Type B pancreatic cell (in vitro differentiated cells): ENCODE results near the gene ATP2C1. TPM values are rescaled to one million over a fixed set of nuclear protein-coding genes. Genes with fewer than 3 reads are reported as not detected.

Source experiments
- DNase-seq: peaks from one replicate; pipeline ENCODE4 v3.0.0; 2021; ENCODE audit warnings: mixed read lengths; ENCODE audit not compliant: unreplicated experiment; ENCODE audit errors: extremely low spot score
- H3K27ac Mint-ChIP-seq: 2 replicates; pipeline ENCODE4 v1.8.0; 2021; ENCODE audit warnings: mild to moderate bottlenecking, mixed read lengths
- H3K27me3 Mint-ChIP-seq: 2 replicates; pipeline ENCODE4 v1.8.0; 2021; ENCODE audit warnings: mixed read lengths
- H3K36me3 Mint-ChIP-seq: 2 replicates; pipeline ENCODE4 v1.8.0; 2021; ENCODE audit warnings: mixed read lengths
- H3K4me1 Mint-ChIP-seq: one replicate; pipeline ENCODE4 v1.8.0; 2021; ENCODE audit warnings: mixed read lengths; ENCODE audit not compliant: unreplicated experiment
- H3K4me3 Mint-ChIP-seq: 2 replicates; pipeline ENCODE4 v1.8.0; 2021; ENCODE audit warnings: mild to moderate bottlenecking, mixed read lengths
- H3K9me3 Mint-ChIP-seq: 2 replicates; pipeline ENCODE4 v1.8.0; 2021; ENCODE audit warnings: mixed read lengths
- total RNA-seq: library from RNA; stranded (reverse); gene quantifications from 2 replicates; pipeline ENCODE4 v1.2.1, GENCODE V29; 2021; ENCODE audit warnings: low replicate concordance
- TF ChIP-seq, protein P1 (sequence below): fragments of 200-600 bp; sonication (generic); conservative IDR thresholded peaks from 2 replicates; pipeline ENCODE4 v1.5.0; 2021; ENCODE audit warnings: antibody characterized with exemption, mild to moderate bottlenecking

ATP2C1 gene
- total RNA-seq, 1 donor from 2014 or later = 81.0 TPM

DNA sequence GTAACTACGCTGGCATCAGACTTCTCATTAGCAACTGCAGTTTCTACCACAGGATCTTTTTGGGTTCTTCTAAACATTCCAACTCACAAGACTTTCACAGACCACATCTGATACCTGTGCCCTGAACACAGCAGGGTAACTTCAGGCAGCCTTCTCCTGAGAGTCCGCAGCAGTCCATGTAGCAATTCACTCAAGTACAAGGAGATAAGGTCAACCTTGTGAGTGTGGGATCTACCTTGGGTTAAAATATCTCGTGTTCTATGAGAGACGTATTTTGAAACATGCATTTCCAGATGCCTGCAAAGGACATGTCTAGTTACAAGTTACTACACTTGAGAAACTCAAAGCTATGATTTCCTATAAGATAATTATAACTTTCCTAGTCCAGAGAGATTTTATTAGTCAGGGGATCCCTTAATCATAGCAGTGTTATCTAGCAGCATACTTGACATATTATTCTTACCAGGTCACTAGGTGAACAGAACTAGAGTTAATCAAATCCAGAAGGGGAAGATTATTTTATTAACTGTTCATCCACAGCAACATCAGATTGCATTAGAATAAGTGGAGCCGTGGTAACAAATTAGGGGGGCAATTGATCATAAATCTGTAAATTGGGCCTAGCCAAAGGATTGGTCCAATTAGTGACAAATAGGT is 66.4 kb downstream of the ATP2C1 start:
- Mint-ChIP-seq H3K4me1 (no peaks in the 10 kb centered on the region), H3K9me3 (no peaks in the 10 kb centered on the region), H3K27ac (no peak overlapping the region), H3K4me3 (no peak overlapping the region), H3K36me3 (peaks cover 44% of the 10 kb centered on the region), H3K27me3 (no peaks in the 10 kb centered on the region)
- DNase-seq = no peak
- TF ChIP-seq, protein P1, sequence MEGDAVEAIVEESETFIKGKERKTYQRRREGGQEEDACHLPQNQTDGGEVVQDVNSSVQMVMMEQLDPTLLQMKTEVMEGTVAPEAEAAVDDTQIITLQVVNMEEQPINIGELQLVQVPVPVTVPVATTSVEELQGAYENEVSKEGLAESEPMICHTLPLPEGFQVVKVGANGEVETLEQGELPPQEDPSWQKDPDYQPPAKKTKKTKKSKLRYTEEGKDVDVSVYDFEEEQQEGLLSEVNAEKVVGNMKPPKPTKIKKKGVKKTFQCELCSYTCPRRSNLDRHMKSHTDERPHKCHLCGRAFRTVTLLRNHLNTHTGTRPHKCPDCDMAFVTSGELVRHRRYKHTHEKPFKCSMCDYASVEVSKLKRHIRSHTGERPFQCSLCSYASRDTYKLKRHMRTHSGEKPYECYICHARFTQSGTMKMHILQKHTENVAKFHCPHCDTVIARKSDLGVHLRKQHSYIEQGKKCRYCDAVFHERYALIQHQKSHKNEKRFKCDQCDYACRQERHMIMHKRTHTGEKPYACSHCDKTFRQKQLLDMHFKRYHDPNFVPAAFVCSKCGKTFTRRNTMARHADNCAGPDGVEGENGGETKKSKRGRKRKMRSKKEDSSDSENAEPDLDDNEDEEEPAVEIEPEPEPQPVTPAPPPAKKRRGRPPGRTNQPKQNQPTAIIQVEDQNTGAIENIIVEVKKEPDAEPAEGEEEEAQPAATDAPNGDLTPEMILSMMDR = no peak

DNA sequence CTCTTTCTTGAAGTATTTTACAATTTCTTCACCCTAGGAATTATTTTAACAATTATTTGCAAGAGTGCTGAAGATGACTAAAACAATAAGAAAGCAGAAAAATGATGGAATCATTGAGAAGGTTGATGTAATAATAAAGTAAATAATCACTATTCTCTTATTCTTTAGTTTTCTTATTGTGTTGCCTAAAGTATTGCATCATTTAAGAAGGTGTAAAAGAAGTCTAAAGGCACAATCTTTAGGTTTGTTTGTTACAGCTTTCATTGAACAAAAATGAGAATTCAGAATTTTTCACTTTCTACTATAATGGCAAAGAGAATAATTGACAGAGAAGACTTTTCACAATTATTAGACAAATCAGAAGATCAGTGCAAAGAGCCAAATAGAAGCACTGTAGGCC is 67.6 kb downstream of the ATP2C1 start:
- no peak for DNase-seq
- Mint-ChIP-seq H3K27me3 (no peaks in the 10 kb centered on the region), H3K4me1 (no peaks in the 10 kb centered on the region), H3K27ac (no peak overlapping the region), H3K36me3 (peaks cover 47% of the 10 kb centered on the region), H3K4me3 (no peak overlapping the region), H3K9me3 (no peaks in the 10 kb centered on the region)
- TF ChIP-seq, protein P1 = no peak

DNA sequence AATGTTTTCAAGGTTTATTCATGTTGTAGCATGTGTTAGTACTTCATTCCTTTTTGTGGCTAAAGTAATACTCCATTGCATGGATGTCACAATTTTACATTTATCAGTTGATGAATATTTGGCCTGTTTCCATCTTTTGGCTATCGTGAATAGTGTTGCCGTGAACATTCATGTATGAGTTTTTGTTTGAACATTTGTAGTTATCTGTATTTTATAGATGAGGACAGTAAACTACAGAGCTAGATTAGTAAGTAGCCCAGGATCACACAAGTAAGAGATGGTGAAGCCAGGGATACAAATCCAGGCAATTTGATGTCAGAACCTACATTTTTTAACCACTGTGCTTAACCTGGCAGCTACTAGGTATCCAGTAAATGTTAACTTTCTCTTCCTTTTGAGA is 69.6 kb downstream of the ATP2C1 start:
- no peaks in the 10 kb centered on the region for H3K27me3 Mint-ChIP-seq
- TF ChIP-seq, protein P1 = no peak
- H3K4me3 Mint-ChIP-seq = no peak overlapping the region
- H3K9me3 Mint-ChIP-seq = no peaks in the 10 kb centered on the region
- no peaks in the 10 kb centered on the region for H3K4me1 Mint-ChIP-seq
- H3K36me3 Mint-ChIP-seq = peaks cover 54% of the 10 kb centered on the region
- DNase-seq = no peak
- H3K27ac Mint-ChIP-seq = no peak overlapping the region

DNA sequence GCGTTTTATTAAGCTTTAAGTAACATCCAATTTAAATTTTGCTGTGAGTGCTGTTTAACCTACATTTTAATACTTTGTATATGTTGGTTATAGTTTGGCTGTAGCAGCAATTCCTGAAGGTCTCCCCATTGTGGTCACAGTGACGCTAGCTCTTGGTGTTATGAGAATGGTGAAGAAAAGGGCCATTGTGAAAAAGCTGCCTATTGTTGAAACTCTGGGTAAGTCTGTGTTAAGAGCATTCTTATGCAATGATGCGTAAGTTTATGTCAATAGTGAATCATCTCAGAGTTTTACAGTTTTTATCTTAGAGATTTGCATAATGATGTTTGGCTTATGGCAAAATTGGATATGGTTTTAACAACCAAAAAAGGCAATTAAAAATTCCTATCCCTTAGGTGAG is 70.0 kb downstream of the ATP2C1 start:
- Mint-ChIP-seq H3K9me3 (no peaks in the 10 kb centered on the region), H3K4me1 (no peaks in the 10 kb centered on the region), H3K4me3 (no peak overlapping the region), H3K36me3 (peaks cover 55% of the 10 kb centered on the region), H3K27ac (no peak overlapping the region), H3K27me3 (no peaks in the 10 kb centered on the region)
- TF ChIP-seq, protein P1 = no peak
- DNase-seq = no peak

DNA sequence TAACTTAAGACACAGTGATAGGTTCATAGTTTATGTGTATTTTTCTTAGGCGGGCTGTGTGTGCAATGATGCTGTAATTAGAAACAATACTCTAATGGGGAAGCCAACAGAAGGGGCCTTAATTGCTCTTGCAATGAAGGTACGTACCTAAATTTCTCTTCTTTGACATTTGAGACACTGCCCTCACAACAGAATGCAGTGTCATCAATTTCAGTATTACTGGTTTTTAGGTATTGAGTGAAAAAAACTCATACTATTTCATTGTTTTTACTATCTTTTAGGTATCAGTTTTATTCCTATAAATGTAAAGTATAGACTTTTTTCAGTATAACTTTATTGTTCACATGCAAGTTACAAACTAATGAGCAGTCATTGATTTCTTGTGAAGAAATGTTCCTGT is 73.4 kb downstream of the ATP2C1 start:
- no peaks in the 10 kb centered on the region for H3K4me1 Mint-ChIP-seq
- H3K27me3 Mint-ChIP-seq = no peaks in the 10 kb centered on the region
- no peak overlapping the region for H3K4me3 Mint-ChIP-seq
- no peaks in the 10 kb centered on the region for H3K9me3 Mint-ChIP-seq
- TF ChIP-seq, protein P1 = no peak
- no peak overlapping the region for H3K27ac Mint-ChIP-seq
- DNase-seq = no peak
- peaks cover 55% of the 10 kb centered on the region for H3K36me3 Mint-ChIP-seq
